OCI-LY3 (cell line): ENCODE results near the gene SDC4.

Experiments
- EZH2phosphoT487 ChIP-seq: fragments of 200-600 bp; shearing (Covaris generic); IDR thresholded peaks from 2 replicates; pipeline ENCODE4 v1.6.1; 2018; ENCODE audit warnings: antibody characterized with exemption, mixed run types, low read depth
- TF ChIP-seq, protein P1 (sequence below): fragments of 200-600, 300-600 bp; sonication (generic); IDR thresholded peaks from 2 replicates; pipeline ENCODE4 v1.5.1; 2014; ENCODE audit warnings: antibody characterized with exemption, low read length, low read depth

DNA sequence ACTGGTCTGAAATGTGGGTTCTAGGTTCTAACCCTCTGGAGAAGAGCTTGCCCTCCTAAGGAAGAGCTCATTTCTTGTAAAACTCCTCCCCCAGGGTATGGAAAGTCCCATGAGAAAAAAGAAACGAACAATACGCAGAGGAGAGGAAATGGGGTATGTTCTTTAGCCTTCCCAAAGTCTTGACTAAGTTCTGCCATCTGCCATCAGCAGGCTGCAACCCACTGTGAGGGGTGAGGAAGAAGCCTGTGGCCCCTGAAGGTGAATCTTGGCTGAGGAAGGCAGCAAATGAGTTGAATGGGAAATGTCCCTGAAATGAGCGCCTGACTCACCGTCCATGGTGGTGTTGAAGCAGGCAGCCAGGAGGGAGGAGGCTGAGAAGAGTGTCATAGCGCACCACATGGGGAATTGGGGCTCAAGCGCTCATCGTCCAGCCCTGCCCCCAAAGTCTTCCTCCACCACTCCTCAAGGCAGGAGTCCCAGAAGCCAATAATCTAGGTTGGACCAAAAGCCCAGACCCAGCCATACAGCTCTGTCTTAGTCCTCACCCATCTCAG is 29.8 kb downstream of the SDC4 start:
- TF ChIP-seq, protein P1, sequence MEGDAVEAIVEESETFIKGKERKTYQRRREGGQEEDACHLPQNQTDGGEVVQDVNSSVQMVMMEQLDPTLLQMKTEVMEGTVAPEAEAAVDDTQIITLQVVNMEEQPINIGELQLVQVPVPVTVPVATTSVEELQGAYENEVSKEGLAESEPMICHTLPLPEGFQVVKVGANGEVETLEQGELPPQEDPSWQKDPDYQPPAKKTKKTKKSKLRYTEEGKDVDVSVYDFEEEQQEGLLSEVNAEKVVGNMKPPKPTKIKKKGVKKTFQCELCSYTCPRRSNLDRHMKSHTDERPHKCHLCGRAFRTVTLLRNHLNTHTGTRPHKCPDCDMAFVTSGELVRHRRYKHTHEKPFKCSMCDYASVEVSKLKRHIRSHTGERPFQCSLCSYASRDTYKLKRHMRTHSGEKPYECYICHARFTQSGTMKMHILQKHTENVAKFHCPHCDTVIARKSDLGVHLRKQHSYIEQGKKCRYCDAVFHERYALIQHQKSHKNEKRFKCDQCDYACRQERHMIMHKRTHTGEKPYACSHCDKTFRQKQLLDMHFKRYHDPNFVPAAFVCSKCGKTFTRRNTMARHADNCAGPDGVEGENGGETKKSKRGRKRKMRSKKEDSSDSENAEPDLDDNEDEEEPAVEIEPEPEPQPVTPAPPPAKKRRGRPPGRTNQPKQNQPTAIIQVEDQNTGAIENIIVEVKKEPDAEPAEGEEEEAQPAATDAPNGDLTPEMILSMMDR, result no peak
- TF ChIP-seq EZH2phosphoT487, result no peak
